Peyer's patch (tissue), 4 donors: ENCODE data around the gene GNG3. TPM values are rescaled to one million over a fixed set of nuclear protein-coding genes. Genes with fewer than 3 reads are reported as not detected.

ENCODE experiments used
- DNase-seq, 3 donors: peaks; one replicate each; pipeline ENCODE4 v3.0.0-alpha.2; 2017 to 2019
- H3K27ac ChIP-seq, 4 donors: fragments of 200-600 bp; sonication (generic); one replicate each; pipeline ENCODE4 v1.5.1; 2016 to 2019
- H3K27me3 ChIP-seq, 2 donors: fragments of 200-600 bp; sonication (generic); one replicate each; pipeline ENCODE4 v1.5.1; 2019
- H3K36me3 ChIP-seq, 3 donors: fragments of 200-600 bp; sonication (generic); one replicate each; pipeline ENCODE4 v1.5.1; 2016 to 2019
- H3K4me1 ChIP-seq, 4 donors: fragments of 200-600 bp; sonication (generic); one replicate each; pipeline ENCODE4 v1.5.1; 2016 to 2019
- H3K4me3 ChIP-seq, 4 donors: fragments of 200-600 bp; sonication (generic); 1 replicate in 3 of 4; 2 replicates in 1 of 4; pipeline ENCODE4 v1.5.1; 2016 to 2019; ENCODE audit warnings: mild to moderate bottlenecking in 1 of 4
- H3K9me3 ChIP-seq, 4 donors: fragments of 200-600 bp; sonication (generic); one replicate each; pipeline ENCODE4 v1.5.1; 2016 to 2019; ENCODE audit warnings: mild to moderate bottlenecking in 1 of 4
- CTCF ChIP-seq, 6 experiments: fragments of 450-650 bp in 4 of 6; fragments of 200-600 bp in 2 of 6; sonication (generic) in 1 of 6; IDR thresholded peaks; one replicate each; pipeline ENCODE4 v1.5.1; 2017 to 2019; ENCODE audit warnings: antibody characterized with exemption in 6 of 6, mild to moderate bottlenecking in 3 of 6, moderate library complexity in 1 of 6
- POLR2A ChIP-seq, 2 donors: fragments of 450-650 bp; IDR thresholded peaks; one replicate each; pipeline ENCODE4 v1.5.1; 2017; ENCODE audit warnings: antibody characterized with exemption in 2 of 2, mild to moderate bottlenecking in 2 of 2, moderate library complexity in 2 of 2
- total RNA-seq, 4 donors: library from RNA; depleted of rRNA; stranded (reverse); fragments of >200 nt; gene quantifications; one replicate each; pipeline ENCODE4 v1.1.0, GENCODE V29; 2016

GNG3 gene
- total RNA-seq: not detected

- Histone ChIP-seq H3K9me3 (no peaks in the 10 kb centered on the region), H3K4me1 (peaks cover 0 to 36% (median 13%) of the 10 kb centered on the region in 4 donors), H3K27me3 (no peaks in the 10 kb centered on the region), H3K4me3 (peak within 1 kb of the TSS; percentile 63 to 87 (median 80)), H3K36me3 (peaks cover 0 to 19% (median 0%) of the 10 kb centered on the region in 3 donors), H3K27ac (peak within 1 kb of the TSS; percentile 88 to 98 (median 92))
- no peak for DNase-seq
- TF ChIP-seq POLR2A (IDR thresholded peaks at IDR 0.05): no peak
Measured at GRCh38 chr11:62707277-62707861, at the start of gene GNG3, which contains the start of gene BSCL2. Gene GNG3 (plus strand): TSS chr11:62707676. CDS start chr11:62708296, 620 bp downstream. Gene BSCL2 (minus strand): TSS chr11:62707424. CDS start chr11:62707195, 229 bp downstream.

GRCh38 chr11:62664405-62665074 is 42.9 kb upstream of the GNG3 start:
- peaks cover 0 to 14% (median 0%) of the 10 kb centered on the region in 3 donors for H3K36me3 ChIP-seq
- peak in 1 of 3 donors; percentile 71 for DNase-seq
- peak overlapping the region; percentile 80 to 94 (median 92) for H3K27ac ChIP-seq
- peaks cover 0 to 37% (median 13%) of the 10 kb centered on the region in 4 donors for H3K4me1 ChIP-seq
- peak overlapping the region; percentile 75 to 86 (median 82) for H3K4me3 ChIP-seq
- no peaks in the 10 kb centered on the region for H3K27me3 ChIP-seq
- no peaks in the 10 kb centered on the region for H3K9me3 ChIP-seq
- TF ChIP-seq POLR2A (IDR thresholded peaks at IDR 0.05): no peak
- TF ChIP-seq CTCF (IDR thresholded peaks at IDR 0.05): no peak

- H3K27ac ChIP-seq: peak within 1 kb of the TSS; percentile 80 to 94 (median 92)
- peaks cover 0 to 14% (median 0%) of the 10 kb centered on the region in 3 donors for H3K36me3 ChIP-seq
- peak; percentile 94 to 98 (median 96) for DNase-seq
- peak within 1 kb of the TSS; percentile 75 to 86 (median 82) for H3K4me3 ChIP-seq
- H3K4me1 ChIP-seq: peaks cover 0 to 43% (median 14%) of the 10 kb centered on the region in 4 donors
- H3K9me3 ChIP-seq: no peaks in the 10 kb centered on the region
- H3K27me3 ChIP-seq: no peaks in the 10 kb centered on the region
- peak; percentile 99 for TF ChIP-seq POLR2A (IDR thresholded peaks at IDR 0.05)
- no peak for TF ChIP-seq CTCF (IDR thresholded peaks at IDR 0.05)
Measured at GRCh38 chr11:62665075-62665598, 42.3 kb upstream of the GNG3 start, which contains the start of the genes C11orf98 and CSKMT. Gene C11orf98 (minus strand): TSS chr11:62665210. CDS start chr11:62665169, 41 bp downstream. Gene CSKMT (plus strand): TSS chr11:62665312. CDS start chr11:62665880, 568 bp downstream.

- H3K4me3 ChIP-seq: peak overlapping the region; percentile 75 to 86 (median 82)
- H3K27ac ChIP-seq: peak overlapping the region; percentile 80 to 94 (median 92)
- peak in 2 of 3 donors; percentile 52 to 75 for DNase-seq
- peaks cover 0 to 14% (median 0%) of the 10 kb centered on the region in 3 donors for H3K36me3 ChIP-seq
- no peaks in the 10 kb centered on the region for H3K9me3 ChIP-seq
- no peaks in the 10 kb centered on the region for H3K27me3 ChIP-seq
- TF ChIP-seq CTCF (IDR thresholded peaks at IDR 0.05) (no peak), POLR2A (IDR thresholded peaks at IDR 0.05) (no peak)
- H3K4me1 ChIP-seq: peaks cover 0 to 49% (median 17%) of the 10 kb centered on the region in 4 donors
Measured at GRCh38 chr11:62665599-62666258, 41.7 kb upstream of the GNG3 start.

GRCh38 chr11:62666259-62666926 is 41.1 kb upstream of the GNG3 start:
- H3K4me1 ChIP-seq: peaks cover 0 to 51% (median 17%) of the 10 kb centered on the region in 4 donors
- no peaks in the 10 kb centered on the region for H3K9me3 ChIP-seq
- H3K27ac ChIP-seq: peak overlapping the region; percentile 80 to 94 (median 92)
- no peak for DNase-seq
- no peaks in the 10 kb centered on the region for H3K27me3 ChIP-seq
- peaks cover 0 to 14% (median 0%) of the 10 kb centered on the region in 3 donors for H3K36me3 ChIP-seq
- H3K4me3 ChIP-seq: peak overlapping the region; percentile 75 to 86 (median 82)
- TF ChIP-seq CTCF (IDR thresholded peaks at IDR 0.05) (no peak), POLR2A (IDR thresholded peaks at IDR 0.05) (no peak)
